Natural killer cell (primary cell): ENCODE measurements around the gene CLSTN2. TPM values are rescaled to one million over a fixed set of nuclear protein-coding genes. Genes with fewer than 3 reads are reported as not detected.
A peak's percentile ranks its signal among the peaks of the same experiment; 100 is the strongest.

ENCODE experiments used
- ATAC-seq, 3 donors: fragments of 150-1000 bp in 2 of 3; fragments of 200-7000 bp in 1 of 3; cut with Tn5 transposase; 1 replicate in 1 of 3; 2 replicates in 2 of 3; pipeline ENCODE4 v1.10.0; 2021; ENCODE audit warnings: mild to moderate bottlenecking in 2 of 3, moderate library complexity in 2 of 3
- DNase-seq, 2 donors: peaks; one replicate each; pipeline versions ENCODE4 v3.0.0 to v3.0.0-alpha.2; 2013 to 2021; ENCODE audit warnings: mixed read lengths in 1 of 2
- H3K27ac ChIP-seq: one replicate; pipeline ENCODE4 v1.5.1; 2013; ENCODE audit warnings: mild to moderate bottlenecking, low read length
- H3K27me3 ChIP-seq: one replicate; pipeline ENCODE4 v1.6.1; 2013; ENCODE audit warnings: low read length; ENCODE audit not compliant: control insufficient read depth, insufficient read depth
- H3K36me3 ChIP-seq: one replicate; pipeline ENCODE4 v1.6.1; 2013; ENCODE audit warnings: low read length; ENCODE audit not compliant: control insufficient read depth, insufficient read depth
- H3K4me1 ChIP-seq: one replicate; pipeline ENCODE4 v1.6.1; 2013; ENCODE audit warnings: low read length; ENCODE audit not compliant: control insufficient read depth, insufficient read depth
- H3K4me3 ChIP-seq: one replicate; pipeline ENCODE4 v1.5.1; 2013; ENCODE audit warnings: low read length
- H3K9me3 ChIP-seq: one replicate; pipeline ENCODE4 v1.6.1; 2013; ENCODE audit warnings: low read length; ENCODE audit not compliant: control insufficient read depth, insufficient read depth
- H3K27ac Mint-ChIP-seq, 2 donors: one replicate each; pipeline ENCODE4 v1.8.0; 2022; ENCODE audit warnings: mild to moderate bottlenecking in 2 of 2, mixed read lengths in 2 of 2, moderate library complexity in 1 of 2
- H3K27me3 Mint-ChIP-seq, 2 donors: one replicate each; pipeline ENCODE4 v1.8.0; 2022; ENCODE audit warnings: low read depth in 2 of 2, mixed read lengths in 2 of 2
- H3K36me3 Mint-ChIP-seq: one replicate; pipeline ENCODE4 v1.8.0; 2022; ENCODE audit warnings: mixed read lengths
- H3K4me1 Mint-ChIP-seq, 2 donors: one replicate each; pipeline ENCODE4 v1.8.0; 2022; ENCODE audit warnings: mixed read lengths in 2 of 2
- H3K4me3 Mint-ChIP-seq: one replicate; pipeline ENCODE4 v1.8.0; 2022; ENCODE audit warnings: mild to moderate bottlenecking, moderate library complexity, mixed read lengths
- H3K9me3 Mint-ChIP-seq, 2 donors: one replicate each; pipeline ENCODE4 v1.8.0; 2022; ENCODE audit warnings: mixed read lengths in 2 of 2
- WGBS: methylation state at CpG from one replicate; pipeline ENCODE4 v1.1.7; 2013; ENCODE audit warnings: missing lambda C conversion rate; ENCODE audit not compliant: insufficient coverage; 5-methylcytosine and 5-hydroxymethylcytosine counted together
- intact Hi-C: fragments of 100-400 bp; cut with micrococcal nuclease; formaldehyde crosslinking; loops from one replicate; pipeline ENCODE4 v1.14.2; 2022
- total RNA-seq, 4 donors: library from RNA; stranded (reverse); fragments of 120-200 nt in 1 of 4; gene quantifications; one replicate each; pipeline versions ENCODE4 v1.2.3 to v1.2.4, GENCODE V29; 2013 to 2022
- TF ChIP-seq, protein P1 (sequence below): fragments of 200-600 bp; IDR thresholded peaks from one replicate; pipeline ENCODE4 v1.8.0; 2022; ENCODE audit warnings: antibody characterized with exemption

CLSTN2 gene
- total RNA-seq, 3 donors from 2014 or later (not counting 1 experiment from before 2014, with no cell fraction given) = 0.05 TPM; not detected in 2

DNA sequence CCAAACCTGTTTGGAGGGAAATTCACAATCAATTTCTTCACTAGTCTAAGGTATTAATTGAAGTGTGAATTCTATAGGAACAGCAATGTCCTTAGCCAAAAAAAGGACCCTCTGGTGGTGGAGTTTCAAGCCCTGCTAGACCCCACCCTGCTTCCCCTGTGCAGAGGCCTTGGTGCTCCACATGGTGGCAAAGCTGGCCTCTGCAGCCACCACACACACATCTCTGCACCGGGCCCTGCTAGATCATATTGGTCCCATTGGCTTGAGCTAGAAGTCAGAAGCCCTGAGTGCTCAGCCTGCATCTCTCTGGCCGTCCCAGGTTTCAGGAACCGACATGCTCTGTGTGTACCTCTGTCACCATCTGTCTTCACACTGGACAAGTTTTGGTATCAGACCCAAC lies 522.0 kb downstream of the CLSTN2 start:
- H3K27me3 ChIP-seq = no peaks in the 10 kb centered on the region
- H3K4me3 Mint-ChIP-seq = no peak overlapping the region

DNA sequence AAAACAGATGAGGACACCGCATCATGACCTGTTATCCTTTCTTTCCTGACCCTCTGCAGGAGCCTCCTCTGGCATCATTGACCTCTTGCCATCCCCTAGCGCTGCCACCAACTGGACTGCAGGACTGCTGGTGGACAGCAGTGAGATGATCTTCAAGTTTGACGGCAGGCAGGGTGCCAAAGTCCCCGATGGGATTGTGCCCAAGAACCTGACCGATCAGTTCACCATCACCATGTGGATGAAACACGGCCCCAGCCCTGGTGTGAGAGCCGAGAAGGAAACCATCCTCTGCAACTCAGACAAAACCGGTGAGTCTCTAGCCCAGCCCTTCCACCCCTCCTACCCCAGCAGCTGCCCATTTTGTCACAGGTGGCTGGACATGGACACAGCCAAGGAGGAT lies 524.5 kb downstream of the CLSTN2 start:
- H3K36me3 Mint-ChIP-seq = no peaks in the 10 kb centered on the region
- H3K27ac ChIP-seq = no peak overlapping the region
- no peaks in the 10 kb centered on the region for H3K36me3 ChIP-seq
- no peaks in the 10 kb centered on the region for H3K9me3 Mint-ChIP-seq
- WGBS = 81% methylated on average over 8 of the region's 8 CpGs
- H3K9me3 ChIP-seq = no peaks in the 10 kb centered on the region
- no peak overlapping the region for H3K27ac Mint-ChIP-seq
- no peaks in the 10 kb centered on the region for H3K27me3 ChIP-seq
- intact Hi-C loops = no loop called here
- TF ChIP-seq, protein P1, sequence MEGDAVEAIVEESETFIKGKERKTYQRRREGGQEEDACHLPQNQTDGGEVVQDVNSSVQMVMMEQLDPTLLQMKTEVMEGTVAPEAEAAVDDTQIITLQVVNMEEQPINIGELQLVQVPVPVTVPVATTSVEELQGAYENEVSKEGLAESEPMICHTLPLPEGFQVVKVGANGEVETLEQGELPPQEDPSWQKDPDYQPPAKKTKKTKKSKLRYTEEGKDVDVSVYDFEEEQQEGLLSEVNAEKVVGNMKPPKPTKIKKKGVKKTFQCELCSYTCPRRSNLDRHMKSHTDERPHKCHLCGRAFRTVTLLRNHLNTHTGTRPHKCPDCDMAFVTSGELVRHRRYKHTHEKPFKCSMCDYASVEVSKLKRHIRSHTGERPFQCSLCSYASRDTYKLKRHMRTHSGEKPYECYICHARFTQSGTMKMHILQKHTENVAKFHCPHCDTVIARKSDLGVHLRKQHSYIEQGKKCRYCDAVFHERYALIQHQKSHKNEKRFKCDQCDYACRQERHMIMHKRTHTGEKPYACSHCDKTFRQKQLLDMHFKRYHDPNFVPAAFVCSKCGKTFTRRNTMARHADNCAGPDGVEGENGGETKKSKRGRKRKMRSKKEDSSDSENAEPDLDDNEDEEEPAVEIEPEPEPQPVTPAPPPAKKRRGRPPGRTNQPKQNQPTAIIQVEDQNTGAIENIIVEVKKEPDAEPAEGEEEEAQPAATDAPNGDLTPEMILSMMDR = no peak
- peaks cover 19 to 26% of the 10 kb centered on the region in 2 donors for H3K4me1 Mint-ChIP-seq
- H3K27me3 Mint-ChIP-seq = peaks cover 16 to 27% of the 10 kb centered on the region in 2 donors
- no peak for ATAC-seq
- H3K4me1 ChIP-seq = peaks cover 9% of the 10 kb centered on the region
- DNase-seq = no peak
- H3K4me3 Mint-ChIP-seq = no peak overlapping the region
- no peak overlapping the region for H3K4me3 ChIP-seq

More for the DNA sequence above, 522.0 kb downstream of the CLSTN2 start:
- 83% methylated on average over 3 of the region's 3 CpGs for WGBS
- no peaks in the 10 kb centered on the region for H3K36me3 ChIP-seq
- no peaks in the 10 kb centered on the region for H3K9me3 ChIP-seq
- H3K4me3 ChIP-seq = no peak overlapping the region
- H3K9me3 Mint-ChIP-seq = peaks cover 0 to 2% of the 10 kb centered on the region in 2 donors
- H3K27ac Mint-ChIP-seq = no peak overlapping the region
- H3K27ac ChIP-seq = no peak overlapping the region
- H3K4me1 ChIP-seq = peaks cover 19% of the 10 kb centered on the region
- peaks cover 14 to 22% of the 10 kb centered on the region in 2 donors for H3K27me3 Mint-ChIP-seq
- TF ChIP-seq, protein P1 = no peak
- intact Hi-C loops = no loop called here
- DNase-seq = no peak
- H3K36me3 Mint-ChIP-seq = no peaks in the 10 kb centered on the region
- H3K4me1 Mint-ChIP-seq = peaks cover 34 to 36% of the 10 kb centered on the region in 2 donors
- no peak for ATAC-seq

DNA sequence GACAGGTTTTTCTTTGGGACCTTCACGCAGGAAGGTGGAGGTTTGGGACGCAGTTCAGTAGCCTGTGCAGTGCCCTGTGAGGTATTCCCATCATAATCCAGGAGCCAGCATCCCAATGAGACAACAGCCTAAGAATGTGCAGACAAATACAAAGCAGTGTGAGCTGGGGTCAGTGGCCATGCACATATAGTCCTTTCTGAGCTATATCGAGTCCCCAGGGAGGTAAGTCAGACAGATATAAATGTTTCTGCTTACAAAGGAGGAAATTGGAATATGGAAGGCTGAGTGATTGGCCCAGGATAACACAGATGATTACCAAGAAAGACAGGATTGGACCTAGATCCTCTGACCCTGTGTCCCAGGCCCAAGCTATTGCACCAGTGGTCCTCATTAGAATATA lies 526.3 kb downstream of the CLSTN2 start:
- ATAC-seq (no peak), DNase-seq (no peak)
- Histone ChIP-seq H3K9me3 (no peaks in the 10 kb centered on the region), H3K27me3 (no peaks in the 10 kb centered on the region), H3K4me1 (peaks cover 8% of the 10 kb centered on the region), H3K27ac (no peak overlapping the region), H3K36me3 (no peaks in the 10 kb centered on the region), H3K4me3 (no peak overlapping the region)
- intact Hi-C loops = no loop called here
- TF ChIP-seq, protein P1 = no peak
- Mint-ChIP-seq H3K36me3 (no peaks in the 10 kb centered on the region), H3K9me3 (no peaks in the 10 kb centered on the region), H3K4me3 (no peak overlapping the region), H3K4me1 (peaks cover 10 to 15% of the 10 kb centered on the region in 2 donors), H3K27me3 (peaks cover 21 to 40% of the 10 kb centered on the region in 2 donors), H3K27ac (no peak overlapping the region)
- WGBS = 87% methylated on average over 3 of the region's 3 CpGs

DNA sequence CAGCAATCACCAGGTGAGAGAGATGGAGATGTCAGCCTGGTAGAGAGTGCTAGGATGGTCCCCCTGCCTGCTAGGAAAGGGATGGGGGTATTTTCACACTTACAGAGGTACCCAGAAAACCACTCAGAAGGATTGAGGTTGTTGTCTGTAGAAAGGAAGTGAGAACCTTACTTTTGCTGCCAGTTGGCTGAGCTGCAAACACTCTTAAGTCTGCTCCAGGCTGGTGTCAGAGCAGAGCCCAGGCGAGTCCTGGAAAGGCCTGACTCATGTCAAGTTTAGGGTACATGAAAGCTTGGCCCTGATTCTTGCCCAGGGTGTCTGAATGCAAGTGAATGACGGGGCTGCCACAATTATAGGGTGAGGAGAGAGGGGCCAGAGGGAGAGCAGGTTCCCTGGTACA lies 528.4 kb downstream of the CLSTN2 start:
- peaks cover 8% of the 10 kb centered on the region for H3K4me1 ChIP-seq
- WGBS = 66% methylated on average over 2 of the region's 2 CpGs
- Mint-ChIP-seq H3K4me3 (no peak overlapping the region), H3K27ac (peak overlapping the region in 1 of 2 donors; percentile 16), H3K36me3 (no peaks in the 10 kb centered on the region), H3K4me1 (peaks cover 10 to 15% of the 10 kb centered on the region in 2 donors), H3K9me3 (no peaks in the 10 kb centered on the region), H3K27me3 (peaks cover 15 to 45% of the 10 kb centered on the region in 2 donors)
- H3K27me3 ChIP-seq = no peaks in the 10 kb centered on the region
- DNase-seq (no peak), ATAC-seq (peak in 1 of 3 donors; percentile 43)
- no peak overlapping the region for H3K27ac ChIP-seq
- H3K36me3 ChIP-seq = no peaks in the 10 kb centered on the region
- no peaks in the 10 kb centered on the region for H3K9me3 ChIP-seq
- H3K4me3 ChIP-seq = no peak overlapping the region
- TF ChIP-seq, protein P1 = no peak
- intact Hi-C loops = no loop called here
